Measurements from ENCODE around the gene AGO4.

GRCh38 chr1:35764283-35764682, 43.5 kb upstream of the AGO4 start:
- TF ChIP-seq CTCF (IDR thresholded peaks at IDR 0.05) (no peak), POLR2AphosphoS5 (IDR thresholded peaks at IDR 0.05) (no peak), POLR2A (IDR thresholded peaks at IDR 0.05) (no peak), EP300 (IDR thresholded peaks at IDR 0.05) (no peak)

Measured in gastroesophageal sphincter (tissue), 3 donors.